Smooth muscle cell (in vitro differentiated cells): ENCODE measurements around the gene AP5Z1. TPM values are rescaled to one million over a fixed set of nuclear protein-coding genes. Genes with fewer than 3 reads are reported as not detected.

Source experiments
- DNase-seq: peaks from one replicate; lab custom pipeline; 2025; ENCODE audit not compliant: unreplicated experiment; lab: John Stamatoyannopoulos, UW
- H2AFZ ChIP-seq: fragments of 200-600 bp; sonication (generic); 2 replicates; pipeline ENCODE4 v1.6.0; 2016; ENCODE audit warnings: antibody characterized with exemption, low read depth, mild to moderate bottlenecking
- H3F3A ChIP-seq: fragments of 200-600 bp; sonication (generic); 2 replicates; pipeline ENCODE4 v1.6.0; 2017; ENCODE audit warnings: antibody characterized with exemption, low read depth
- H3K27ac ChIP-seq: fragments of 200-600 bp; sonication (generic); 2 replicates; pipeline ENCODE4 v1.5.1; 2016; ENCODE audit warnings: low read depth, mild to moderate bottlenecking
- H3K27me3 ChIP-seq: fragments of 200-600 bp; sonication (generic); 2 replicates; pipeline ENCODE4 v1.6.1; 2016; ENCODE audit warnings: low read depth, mild to moderate bottlenecking
- H3K36me3 ChIP-seq: fragments of 200-600 bp; sonication (generic); 2 replicates; pipeline ENCODE4 v1.5.1; 2016; ENCODE audit warnings: low read depth
- H3K4me1 ChIP-seq: fragments of 200-600 bp; sonication (generic); 2 replicates; pipeline ENCODE4 v1.5.1; 2016; ENCODE audit warnings: low read depth
- H3K4me2 ChIP-seq: fragments of 200-600 bp; sonication (generic); 2 replicates; pipeline ENCODE4 v1.6.0; 2016; ENCODE audit warnings: mild to moderate bottlenecking
- H3K4me3 ChIP-seq: fragments of 200-600 bp; sonication (generic); 2 replicates; pipeline ENCODE4 v1.5.1; 2016; ENCODE audit warnings: mild to moderate bottlenecking
- H3K79me2 ChIP-seq: fragments of 200-600 bp; sonication (generic); 2 replicates; pipeline ENCODE4 v1.6.0; 2016; ENCODE audit warnings: low read depth, mild to moderate bottlenecking
- H3K9ac ChIP-seq: fragments of 200-600 bp; sonication (generic); 2 replicates; pipeline ENCODE4 v1.6.0; 2016; ENCODE audit warnings: low read depth
- H3K9me3 ChIP-seq: fragments of 200-600 bp; sonication (generic); replicated peaks from 2 replicates; pipeline ENCODE4 v1.5.1; 2016; ENCODE audit warnings: low read depth
- H4K20me1 ChIP-seq: fragments of 200-600 bp; sonication (generic); 2 replicates; pipeline ENCODE4 v1.6.0; 2016; ENCODE audit warnings: low read depth
- WGBS: methylation state at CpG from one replicate; pipeline ENCODE4 v1.1.7; 2016; ENCODE audit warnings: low lambda C conversion rate; 5-methylcytosine and 5-hydroxymethylcytosine counted together
- polyA plus RNA-seq: library from polyadenylated mRNA; unstranded; fragments of >200 nt; fragmentation: Nextera tagmentation; extraction: Ambion mirVana; gene quantifications from 2 replicates; pipeline ENCODE4 v1.2.1, GENCODE V29; 2016
- total RNA-seq: library from RNA; depleted of rRNA; stranded (reverse); fragments of >200 nt; gene quantifications from 2 replicates; pipeline ENCODE4 v1.2.3, GENCODE V29; 2014
- TF ChIP-seq, protein P1 (sequence below): fragments of 200-600 bp; sonication (generic); IDR thresholded peaks from 2 replicates; pipeline ENCODE4 v1.5.1; 2017; ENCODE audit warnings: borderline replicate concordance, mild to moderate bottlenecking, antibody characterized with exemption; ENCODE audit not compliant: insufficient read depth, poor library complexity, severe bottlenecking

Gene AP5Z1
- total and polyA plus RNA-seq, 2 experiments from 2014 or later, result 16.6 to 37.6 TPM

DNA sequence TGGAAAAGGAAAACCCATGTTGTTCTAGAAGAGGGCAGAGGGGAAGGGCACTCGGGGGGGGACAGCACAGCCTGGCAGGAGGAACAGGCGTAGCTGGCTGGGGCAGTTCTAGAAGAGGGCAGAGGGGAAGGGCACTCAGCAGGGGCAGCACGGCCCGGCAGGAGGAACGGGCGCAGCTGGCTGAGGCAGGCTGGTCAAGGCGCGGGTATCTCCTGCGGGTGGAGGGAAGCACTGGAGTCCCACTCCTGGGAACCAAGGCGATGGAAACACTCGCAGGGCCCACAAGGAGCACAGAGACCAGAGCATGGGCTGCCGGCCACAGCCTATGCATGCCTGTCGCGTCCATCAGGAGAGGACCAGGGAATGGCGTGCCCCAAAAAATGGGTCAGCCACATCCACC, 49.7 kb downstream of the AP5Z1 start:
- no peak overlapping the region for H3K4me2 ChIP-seq
- H2AFZ ChIP-seq, result no peak overlapping the region
- TF ChIP-seq, protein P1, sequence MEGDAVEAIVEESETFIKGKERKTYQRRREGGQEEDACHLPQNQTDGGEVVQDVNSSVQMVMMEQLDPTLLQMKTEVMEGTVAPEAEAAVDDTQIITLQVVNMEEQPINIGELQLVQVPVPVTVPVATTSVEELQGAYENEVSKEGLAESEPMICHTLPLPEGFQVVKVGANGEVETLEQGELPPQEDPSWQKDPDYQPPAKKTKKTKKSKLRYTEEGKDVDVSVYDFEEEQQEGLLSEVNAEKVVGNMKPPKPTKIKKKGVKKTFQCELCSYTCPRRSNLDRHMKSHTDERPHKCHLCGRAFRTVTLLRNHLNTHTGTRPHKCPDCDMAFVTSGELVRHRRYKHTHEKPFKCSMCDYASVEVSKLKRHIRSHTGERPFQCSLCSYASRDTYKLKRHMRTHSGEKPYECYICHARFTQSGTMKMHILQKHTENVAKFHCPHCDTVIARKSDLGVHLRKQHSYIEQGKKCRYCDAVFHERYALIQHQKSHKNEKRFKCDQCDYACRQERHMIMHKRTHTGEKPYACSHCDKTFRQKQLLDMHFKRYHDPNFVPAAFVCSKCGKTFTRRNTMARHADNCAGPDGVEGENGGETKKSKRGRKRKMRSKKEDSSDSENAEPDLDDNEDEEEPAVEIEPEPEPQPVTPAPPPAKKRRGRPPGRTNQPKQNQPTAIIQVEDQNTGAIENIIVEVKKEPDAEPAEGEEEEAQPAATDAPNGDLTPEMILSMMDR, result no peak
- H3F3A ChIP-seq, result no peaks in the 10 kb centered on the region
- H4K20me1 ChIP-seq, result no peaks in the 10 kb centered on the region
- H3K79me2 ChIP-seq, result no peaks in the 10 kb centered on the region
- H3K4me1 ChIP-seq, result no peaks in the 10 kb centered on the region
- H3K36me3 ChIP-seq, result no peaks in the 10 kb centered on the region
- no peaks in the 10 kb centered on the region for H3K27me3 ChIP-seq
- over 99% methylated on average over 9 of the region's 15 CpGs for WGBS
- H3K9ac ChIP-seq, result no peak overlapping the region
- no peak overlapping the region for H3K27ac ChIP-seq
- DNase-seq, result no peak
- no peak overlapping the region for H3K4me3 ChIP-seq
- H3K9me3 ChIP-seq, result no peaks in the 10 kb centered on the region

DNA sequence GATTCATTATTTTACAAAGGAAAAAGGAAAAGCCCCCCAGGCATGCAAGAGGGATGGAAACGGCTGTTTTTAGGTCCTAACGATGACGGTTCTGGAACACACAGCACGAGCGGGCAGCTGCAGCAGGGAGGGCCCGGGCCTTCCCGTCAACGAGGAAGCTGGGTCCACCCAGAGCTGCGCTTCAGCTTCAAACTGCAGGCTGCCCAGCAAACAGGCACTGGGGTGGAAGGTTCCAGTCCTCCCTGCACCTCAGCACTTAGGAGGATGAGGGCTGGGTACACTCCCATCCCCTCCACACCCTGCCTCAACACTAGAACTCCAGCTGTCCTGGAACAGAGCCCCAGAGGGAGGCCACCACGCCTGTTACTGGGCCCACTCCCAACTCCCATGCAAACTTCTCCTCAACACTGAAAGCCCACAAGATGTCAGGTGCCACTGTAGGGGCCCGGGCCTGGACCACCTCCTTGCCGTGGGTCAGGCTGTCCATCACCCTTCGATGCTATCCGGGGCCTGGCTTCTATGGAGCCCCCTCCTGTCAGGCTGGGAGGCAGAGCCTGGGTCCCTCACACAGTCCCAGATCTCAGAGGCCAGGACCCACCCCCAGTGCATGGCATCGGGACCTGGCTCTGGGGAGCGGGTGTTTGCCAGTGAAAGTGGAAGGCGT, 53.4 kb downstream of the AP5Z1 start:
- no peaks in the 10 kb centered on the region for H3F3A ChIP-seq
- H3K9ac ChIP-seq, result no peak overlapping the region
- no peak overlapping the region for H3K4me3 ChIP-seq
- no peak overlapping the region for H3K27ac ChIP-seq
- no peak overlapping the region for H3K4me2 ChIP-seq
- H3K4me1 ChIP-seq, result no peaks in the 10 kb centered on the region
- H3K9me3 ChIP-seq, result no peaks in the 10 kb centered on the region
- TF ChIP-seq, protein P1, result no peak
- WGBS, result 92% methylated on average over 17 of the region's 17 CpGs
- no peak for DNase-seq
- no peaks in the 10 kb centered on the region for H4K20me1 ChIP-seq
- H3K79me2 ChIP-seq, result no peaks in the 10 kb centered on the region
- H3K27me3 ChIP-seq, result no peaks in the 10 kb centered on the region
- H2AFZ ChIP-seq, result no peak overlapping the region
- H3K36me3 ChIP-seq, result no peaks in the 10 kb centered on the region

DNA sequence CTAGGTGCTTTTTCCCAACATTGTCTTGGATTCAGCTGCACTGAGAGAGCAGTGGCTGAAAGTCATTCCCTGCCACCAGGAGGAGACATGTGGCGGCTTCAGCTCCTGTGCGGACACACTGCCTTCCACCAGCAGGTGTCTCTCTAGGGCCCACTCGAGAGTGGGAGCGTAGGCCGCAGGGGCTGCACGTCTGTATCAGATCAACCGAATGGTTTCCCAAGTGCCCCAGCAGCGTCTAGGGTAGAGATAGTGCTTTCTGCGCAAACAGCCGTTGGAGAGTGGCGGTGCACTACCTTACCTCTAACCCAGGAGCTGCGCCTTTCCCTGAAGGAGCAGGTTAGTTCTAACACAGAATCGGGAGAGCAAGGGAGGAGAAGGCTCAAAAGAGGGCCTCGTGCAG, 54.8 kb downstream of the AP5Z1 start:
- Histone ChIP-seq H3K79me2 (no peaks in the 10 kb centered on the region), H3K4me3 (no peak overlapping the region), H3K9ac (no peak overlapping the region), H3K4me2 (no peak overlapping the region), H3K27me3 (no peaks in the 10 kb centered on the region), H3K4me1 (no peaks in the 10 kb centered on the region), H2AFZ (no peak overlapping the region), H3K27ac (no peak overlapping the region), H4K20me1 (no peaks in the 10 kb centered on the region), H3K36me3 (no peaks in the 10 kb centered on the region), H3K9me3 (no peaks in the 10 kb centered on the region), H3F3A (no peaks in the 10 kb centered on the region)
- WGBS, result 45% methylated on average over 14 of the region's 14 CpGs
- TF ChIP-seq, protein P1, result peak; percentile 80
- peak; percentile 29 for DNase-seq
